HG03354 (cell line): Measurements from ENCODE around the gene LAPTM5.

ENCODE experiments used
- ATAC-seq: cut with Tn5 transposase; IDR thresholded peaks from one replicate; pipeline ENCODE4 v1.9.1; 2021; ENCODE audit warnings: mild to moderate bottlenecking; ENCODE audit not compliant: unreplicated experiment, poor library complexity, severe bottlenecking

Gene LAPTM5

DNA sequence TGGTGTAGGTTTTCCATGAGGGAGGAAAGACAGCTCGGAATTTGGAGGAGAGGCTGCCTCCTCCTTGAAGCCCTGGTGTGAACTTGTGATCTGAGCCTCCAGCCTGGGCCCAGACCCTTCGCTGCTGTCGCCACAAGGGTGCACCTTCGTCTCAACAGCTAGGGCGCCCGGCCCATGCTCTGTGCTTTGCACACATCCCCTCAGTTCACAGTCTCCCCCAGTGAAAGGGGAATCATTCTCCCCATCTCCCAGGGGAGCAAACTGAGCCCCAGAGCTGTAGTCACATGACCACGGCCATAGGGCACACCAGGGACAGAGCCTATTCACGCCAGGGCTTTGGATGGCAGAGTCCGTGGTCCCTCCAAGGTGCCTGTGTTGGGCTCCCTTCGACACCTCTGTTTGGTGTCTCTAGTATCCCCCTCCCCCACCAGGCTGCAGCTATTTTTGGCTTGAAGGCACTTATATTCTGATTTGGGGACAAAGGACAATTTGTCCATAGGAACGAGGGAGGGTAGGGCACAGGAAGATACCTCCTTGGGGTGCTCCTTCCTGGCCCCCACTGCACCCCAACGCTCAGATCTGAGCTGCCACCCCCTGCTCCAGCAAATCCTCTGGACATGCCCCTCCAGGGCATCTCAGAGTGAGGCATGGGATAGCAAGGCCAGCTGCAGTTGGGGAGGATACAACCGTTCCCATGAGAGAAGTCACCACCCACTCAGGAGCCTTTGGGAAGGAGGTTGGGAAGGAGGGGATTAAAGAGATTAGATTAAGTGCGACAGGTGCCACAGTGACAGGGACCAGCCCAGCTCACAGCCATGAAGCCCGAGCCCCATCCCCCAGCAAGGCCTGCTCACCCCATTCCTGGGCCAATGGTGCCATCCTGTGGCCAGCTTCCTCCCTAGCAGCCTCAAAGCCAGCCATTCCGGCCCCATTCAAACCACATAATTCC is 49.9 kb downstream of the LAPTM5 start:
- no peak for ATAC-seq

DNA sequence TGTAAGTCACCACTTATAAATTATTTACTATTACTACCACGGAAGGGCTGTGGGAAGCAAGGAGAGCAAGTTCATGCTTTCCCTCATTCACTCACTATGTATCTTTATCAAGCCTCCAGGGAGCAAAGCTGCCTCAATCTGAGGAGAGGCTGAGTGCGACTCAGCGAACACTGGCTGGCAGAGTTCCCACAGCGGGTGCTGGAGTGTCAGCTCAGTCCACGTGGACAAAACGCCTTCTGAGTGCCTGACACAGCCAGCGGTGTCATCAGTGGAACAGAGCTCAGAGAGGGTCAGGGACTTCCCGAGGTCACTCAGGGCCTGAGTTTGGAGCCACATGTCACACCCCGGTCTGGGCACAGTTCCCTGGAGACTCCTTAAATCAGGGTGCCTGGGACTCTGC is 51.0 kb downstream of the LAPTM5 start:
- no peak for ATAC-seq

DNA sequence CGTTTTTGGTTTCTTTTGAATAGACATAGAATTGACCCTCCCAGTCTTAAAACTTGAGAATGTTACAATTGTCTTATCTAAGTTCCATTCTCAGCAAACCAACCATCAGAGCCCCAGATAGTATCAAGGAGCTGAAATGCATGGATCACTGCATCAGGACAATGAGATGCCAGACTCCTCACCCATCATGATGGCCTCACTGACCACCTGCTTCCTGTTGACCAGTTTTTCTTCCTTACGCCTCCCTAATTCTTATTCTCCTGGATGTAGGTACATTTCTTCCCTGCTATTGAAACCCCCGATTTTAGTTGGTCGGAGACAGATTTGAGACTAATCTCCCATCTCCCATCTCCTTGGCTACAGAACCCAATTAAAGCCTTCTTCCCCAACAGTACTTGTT is 51.9 kb downstream of the LAPTM5 start:
- ATAC-seq = no peak

DNA sequence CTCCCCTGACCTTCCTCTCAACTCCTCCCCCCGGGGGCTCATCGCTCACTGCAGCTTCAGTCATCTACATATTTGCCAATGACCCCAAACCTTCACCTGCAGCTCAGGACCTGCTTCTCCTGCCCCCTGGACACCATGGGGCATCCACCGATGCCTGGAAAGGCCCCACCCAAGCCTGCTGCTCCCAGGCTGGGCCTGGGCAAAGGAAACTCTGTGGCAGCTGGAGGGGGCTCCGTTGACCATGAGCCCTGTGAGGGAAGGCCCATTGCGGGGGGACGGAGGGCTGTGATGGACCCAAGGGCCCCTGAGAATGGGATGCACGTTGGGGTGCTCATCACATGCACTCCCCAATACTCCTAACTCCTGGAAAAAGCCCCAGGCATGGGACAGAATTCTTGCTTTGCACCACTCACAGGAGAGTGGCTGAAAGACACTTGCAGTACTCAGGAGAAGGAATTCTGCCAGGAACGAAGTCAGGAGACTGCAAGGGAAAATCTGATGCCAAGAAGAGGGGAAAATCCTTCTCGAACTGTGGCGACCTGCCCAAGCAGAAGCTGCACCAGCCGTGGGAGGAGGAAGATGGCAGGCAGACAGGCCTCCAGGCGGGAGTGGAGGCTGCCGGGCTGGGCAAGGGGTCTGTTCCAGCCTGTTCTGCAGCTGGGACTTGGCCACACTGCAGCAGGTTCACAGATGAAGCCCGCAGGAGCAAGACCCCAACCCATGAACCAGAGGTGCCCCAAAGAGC is 52.6 kb downstream of the LAPTM5 start:
- no peak for ATAC-seq

DNA sequence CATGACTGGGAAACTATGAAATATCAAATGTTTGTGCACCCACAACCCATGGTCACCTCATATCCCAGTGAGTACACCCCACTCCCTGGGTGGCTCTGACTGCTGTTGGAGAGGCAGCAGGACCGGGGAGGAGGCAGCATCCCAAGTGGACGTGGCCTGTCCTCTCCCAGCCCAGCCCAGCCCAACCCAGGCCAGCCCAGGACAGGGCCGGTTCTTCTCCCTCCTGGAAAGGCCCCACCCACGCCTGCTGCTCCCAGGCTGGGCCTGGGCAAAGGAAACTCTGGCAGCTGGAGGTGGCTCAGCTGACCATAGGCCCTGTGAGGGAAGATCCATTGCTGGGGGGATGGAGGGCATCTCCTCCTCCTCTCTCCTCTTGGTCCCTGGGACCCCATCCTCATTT is 53.3 kb downstream of the LAPTM5 start:
- ATAC-seq = no peak

DNA sequence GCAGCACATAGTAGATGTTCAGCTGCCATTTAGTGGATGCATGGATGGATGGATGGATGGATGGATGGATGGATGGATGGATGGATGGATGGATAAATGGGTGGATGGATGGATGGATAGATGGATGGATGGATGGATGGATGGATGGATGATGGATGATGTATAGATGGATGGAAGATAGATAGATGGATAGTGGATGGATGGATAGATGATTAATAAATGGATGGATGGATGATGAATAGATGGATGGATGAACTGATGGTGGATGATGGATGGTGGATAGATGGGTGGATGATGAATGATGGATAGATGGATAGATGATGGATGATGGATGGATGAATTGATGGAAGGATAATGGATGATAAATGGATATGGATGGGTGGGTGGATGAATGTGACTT is 54.8 kb downstream of the LAPTM5 start:
- no peak for ATAC-seq

DNA sequence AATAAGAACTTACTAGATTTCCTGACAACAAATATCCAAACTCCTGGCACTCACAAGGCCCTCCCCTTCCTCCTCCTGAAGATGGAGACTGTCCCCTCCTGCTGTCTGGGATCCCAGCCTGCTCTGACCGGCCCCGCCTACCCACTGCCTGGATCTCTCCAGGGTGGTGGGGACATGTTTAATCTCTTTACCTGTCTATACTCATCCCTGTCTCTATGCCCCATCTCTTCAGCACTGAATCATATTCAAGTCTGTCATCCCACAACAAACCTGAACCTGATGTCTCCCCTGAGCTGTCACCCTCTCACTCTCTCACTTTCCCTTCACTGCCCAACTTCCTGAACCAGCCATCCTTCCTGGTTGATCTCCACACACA is 56.3 kb downstream of the LAPTM5 start:
- ATAC-seq = no peak

DNA sequence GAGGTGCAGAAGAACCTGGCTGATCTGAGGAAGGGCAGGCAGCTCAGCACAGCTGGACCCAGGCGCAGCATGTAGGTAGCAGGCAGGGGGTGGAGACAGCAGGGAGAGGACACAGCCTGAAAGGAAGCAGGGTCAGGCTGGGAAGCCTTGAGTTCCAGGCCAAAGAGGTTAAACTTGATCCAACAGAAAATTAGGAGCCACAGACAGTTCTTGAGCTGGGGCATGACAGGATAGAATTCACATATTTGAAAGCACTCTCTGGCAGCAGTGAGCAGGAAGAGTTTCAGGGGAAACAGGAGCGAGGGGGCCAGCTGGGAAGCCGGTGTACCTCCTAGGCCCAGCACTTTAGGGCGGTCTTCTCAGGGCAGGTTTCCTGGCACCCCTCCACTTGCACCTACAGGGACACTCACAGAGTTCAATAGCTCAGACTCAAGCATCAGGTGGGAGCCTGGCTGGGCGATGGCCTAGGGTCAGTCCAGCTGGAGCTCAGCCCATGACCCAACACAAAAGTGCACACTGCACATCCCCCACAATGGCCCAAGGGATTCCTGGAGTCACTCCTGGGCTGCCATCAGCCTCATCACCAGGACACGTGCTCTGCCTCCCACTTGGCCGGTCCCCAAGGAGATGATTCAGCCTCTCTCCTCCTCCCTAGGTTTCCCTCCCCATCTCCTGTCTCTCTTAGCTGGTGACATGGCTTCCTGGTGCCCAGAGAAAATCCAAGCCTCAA is 56.9 kb downstream of the LAPTM5 start:
- no peak for ATAC-seq

DNA sequence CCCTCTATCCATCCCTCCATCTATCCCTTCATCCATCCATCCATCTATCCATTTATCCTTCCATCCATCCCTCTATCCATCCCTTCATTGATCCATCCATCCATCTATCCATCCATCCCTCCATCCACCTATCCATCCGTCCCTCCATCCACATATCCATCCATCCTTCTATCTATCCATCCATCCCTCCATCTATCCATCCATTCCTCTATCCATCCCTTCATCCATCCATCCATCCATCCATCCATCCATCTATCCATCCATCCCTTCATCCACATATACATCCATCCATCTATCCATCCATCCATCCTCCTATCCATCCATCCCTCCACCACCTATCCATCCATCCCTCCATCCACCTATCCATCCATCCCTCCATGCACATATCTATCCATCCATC is 57.8 kb downstream of the LAPTM5 start:
- ATAC-seq = no peak

DNA sequence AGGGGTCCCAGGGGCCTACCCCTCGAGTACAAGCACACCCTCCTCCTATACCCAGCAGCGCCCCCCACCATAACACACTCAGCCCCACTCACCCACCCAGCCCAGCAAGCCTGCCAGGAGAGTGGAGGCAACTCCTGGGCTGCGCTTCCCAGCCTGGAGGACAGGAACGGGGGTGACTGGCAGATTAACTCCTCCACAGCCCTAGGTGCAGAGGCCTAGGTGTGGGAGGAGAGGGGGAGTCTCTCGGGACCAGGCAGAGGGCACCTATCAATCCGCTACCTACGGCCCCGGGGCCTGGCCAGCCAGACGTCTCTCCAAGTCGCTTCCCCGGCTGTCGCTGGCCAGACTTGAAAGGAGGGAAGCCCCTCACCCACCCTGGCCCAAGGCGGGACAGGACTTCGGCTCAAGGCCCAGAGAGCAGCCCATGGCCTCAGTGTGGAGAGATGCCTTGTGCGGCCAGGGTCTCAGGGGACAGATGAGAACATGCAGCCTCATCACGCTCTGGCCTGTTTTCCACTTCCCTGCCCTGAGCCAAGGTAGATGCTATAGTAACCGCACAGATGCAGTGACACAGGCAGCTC is 59.1 kb downstream of the LAPTM5 start:
- ATAC-seq = no peak

DNA sequence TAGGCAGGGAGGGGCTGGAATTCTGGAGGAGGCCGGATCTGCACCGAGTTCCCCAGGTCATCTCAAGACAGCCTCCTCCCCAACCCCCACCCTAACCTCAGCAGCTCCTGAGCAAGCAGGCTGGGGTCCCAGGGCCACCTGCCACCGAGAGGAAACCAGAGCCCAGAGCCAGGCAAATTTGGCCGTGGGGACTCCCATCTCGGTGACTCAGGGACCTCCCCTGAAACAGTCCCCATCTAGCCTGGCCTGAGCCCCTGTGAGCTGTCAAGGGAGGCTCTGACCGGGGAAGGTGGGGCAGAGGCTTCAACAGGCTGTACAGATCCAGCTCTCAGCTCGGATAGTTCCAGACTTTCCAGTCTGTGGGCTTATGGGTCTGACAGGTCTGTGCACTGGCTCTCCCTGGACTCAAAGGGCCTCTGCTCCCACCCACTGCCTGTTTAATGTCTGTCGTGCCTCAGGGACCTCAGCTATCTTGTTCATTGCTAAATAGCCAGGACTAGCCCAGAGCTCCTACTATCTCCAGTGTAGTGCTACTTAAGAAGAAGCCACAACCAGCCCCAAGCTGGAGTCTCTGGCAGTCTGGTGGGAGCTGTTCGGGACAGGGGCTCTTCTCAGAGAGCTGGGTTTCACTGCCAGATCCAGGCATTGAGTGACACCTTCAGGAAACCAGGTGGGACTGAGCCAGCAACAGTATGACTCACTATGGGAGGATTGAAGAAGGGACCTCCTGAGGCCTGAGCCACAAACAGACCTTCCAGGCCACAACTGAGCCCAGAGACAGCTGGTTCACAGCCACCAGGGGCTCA is 59.8 kb downstream of the LAPTM5 start:
- no peak for ATAC-seq

DNA sequence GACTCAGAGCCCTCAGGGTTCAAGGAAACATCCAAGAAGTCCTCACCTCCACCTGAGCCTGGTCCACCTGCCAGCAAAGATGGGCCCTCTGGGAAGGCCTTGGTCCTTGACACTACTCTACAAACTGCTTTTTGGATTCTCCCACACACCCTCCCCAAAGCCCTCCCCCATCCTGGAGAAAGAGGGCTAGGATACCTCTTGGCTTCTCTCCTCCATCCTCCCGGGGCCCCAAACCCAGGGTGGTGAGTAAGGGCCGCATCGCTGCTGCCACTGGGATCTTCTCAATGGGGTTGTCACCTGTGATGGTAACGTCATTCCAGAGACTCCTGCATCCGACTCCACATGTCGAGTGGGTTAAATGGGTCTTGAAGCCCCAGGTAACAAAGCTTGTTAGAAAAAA is 60.7 kb downstream of the LAPTM5 start:
- ATAC-seq = no peak

DNA sequence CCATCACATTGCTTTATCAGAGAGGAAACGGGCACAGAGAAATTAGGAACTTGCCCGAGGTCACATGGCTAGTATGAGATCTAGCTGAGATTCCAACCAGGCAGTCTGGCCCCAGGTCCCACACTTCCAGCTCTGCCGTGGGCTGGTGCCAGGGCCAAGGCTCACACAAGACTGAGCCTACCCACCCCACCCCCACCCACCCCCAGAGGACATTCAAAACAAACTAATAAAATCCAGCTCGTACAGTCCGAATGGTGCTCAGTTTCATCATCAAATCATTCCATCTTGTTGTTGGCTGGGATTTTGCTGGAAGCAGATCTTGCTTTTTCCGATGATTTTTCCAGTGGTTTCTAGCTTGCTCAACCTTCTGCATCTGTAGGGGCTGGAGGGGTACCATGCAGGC is 62.1 kb downstream of the LAPTM5 start:
- no peak for ATAC-seq

DNA sequence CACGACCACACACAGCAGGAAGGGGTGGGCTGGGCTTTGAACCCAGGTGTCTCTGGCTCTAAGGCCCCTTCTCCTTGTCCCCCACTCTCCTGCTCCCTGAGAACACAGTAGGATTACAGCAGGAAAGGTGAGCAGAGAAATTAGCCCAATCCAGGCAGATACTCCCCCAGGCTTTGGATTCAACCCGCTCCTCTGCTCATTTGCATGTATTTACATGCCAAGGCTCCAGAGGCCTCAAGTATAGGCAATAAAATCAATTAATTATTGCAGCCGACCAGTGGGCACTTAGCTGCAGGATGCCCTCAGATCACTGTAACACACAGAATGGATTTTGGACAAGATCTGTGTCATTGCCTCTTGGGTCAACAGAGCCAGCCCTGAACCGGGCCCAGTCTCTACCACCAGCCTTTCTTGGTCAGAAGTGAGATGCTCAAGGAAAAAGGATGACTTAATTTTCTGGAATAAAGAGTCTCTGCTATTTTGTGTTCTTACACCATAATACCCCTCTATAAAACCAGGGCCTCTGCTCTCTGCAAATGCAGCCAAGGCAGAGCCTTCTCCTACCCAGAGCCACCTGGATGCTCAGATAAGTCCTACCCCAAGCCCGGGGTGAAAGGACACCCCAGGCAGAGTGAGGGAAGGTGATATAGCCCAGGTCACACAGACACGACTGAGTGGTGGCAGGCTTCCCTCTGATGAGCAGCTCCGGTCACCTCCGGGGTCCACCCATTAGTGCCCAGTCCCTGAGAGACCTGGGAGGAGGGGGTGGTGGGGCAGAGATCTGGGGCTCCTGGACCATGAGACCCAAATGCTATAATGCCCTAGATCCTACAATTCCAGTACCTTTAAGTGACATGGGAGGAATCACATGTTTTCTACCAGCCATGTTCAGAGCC is 63.0 kb downstream of the LAPTM5 start:
- ATAC-seq = no peak

DNA sequence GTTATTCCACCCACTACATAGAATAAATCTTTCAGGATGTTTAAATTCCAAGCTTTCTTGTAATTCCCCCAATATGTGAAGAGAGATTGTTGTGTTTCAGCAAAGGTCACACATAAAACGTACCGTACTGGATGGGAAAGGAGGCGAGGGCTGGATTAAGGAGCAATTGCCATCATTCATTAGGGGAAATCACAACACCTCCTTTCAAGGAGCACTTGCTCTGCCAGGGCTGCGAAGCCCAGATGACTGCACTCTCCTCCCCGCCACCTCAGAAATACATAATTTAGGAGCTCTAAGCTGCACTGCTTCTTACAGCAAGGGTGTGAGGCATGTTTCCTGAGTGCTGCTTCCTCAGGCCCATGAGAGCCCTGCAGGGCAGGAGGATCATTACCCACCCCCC is 63.8 kb downstream of the LAPTM5 start:
- ATAC-seq = no peak

DNA sequence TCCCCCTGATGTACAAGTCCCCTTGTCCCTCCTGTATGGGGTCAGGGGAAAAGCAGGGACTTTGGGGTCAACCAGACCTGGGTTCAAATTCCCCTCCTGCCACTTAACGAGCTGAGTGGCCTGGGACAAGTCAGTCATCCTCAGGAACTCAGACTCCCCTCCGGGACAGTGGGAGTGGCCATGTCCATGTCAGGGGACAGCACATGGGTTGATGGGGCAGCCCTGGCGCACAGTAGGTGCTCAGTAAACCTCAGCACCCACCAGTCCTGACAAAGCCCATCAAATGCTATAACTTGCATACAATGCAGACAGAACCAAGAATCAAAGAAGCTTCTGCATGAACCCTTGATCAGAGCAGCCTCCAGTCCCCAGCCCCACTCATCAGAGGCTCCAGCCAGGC is 64.2 kb downstream of the LAPTM5 start:
- no peak for ATAC-seq

DNA sequence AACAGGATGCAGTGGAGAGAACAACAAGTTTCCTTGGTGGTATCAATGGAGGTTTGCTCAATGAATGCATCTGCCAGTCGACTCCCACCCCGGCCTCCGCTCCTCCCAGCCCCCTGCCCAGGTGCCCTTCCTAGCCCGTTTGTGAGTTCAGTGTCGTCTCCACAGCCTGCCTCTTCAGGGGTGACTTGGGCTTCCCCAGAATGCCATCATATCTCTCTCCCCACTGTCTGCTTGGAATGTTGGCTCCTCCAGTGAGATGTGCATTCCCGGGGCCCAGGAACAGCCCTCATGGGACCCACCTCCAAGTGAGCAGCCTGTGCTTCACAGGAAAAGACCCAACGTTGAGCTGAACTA is 64.6 kb downstream of the LAPTM5 start:
- no peak for ATAC-seq

DNA sequence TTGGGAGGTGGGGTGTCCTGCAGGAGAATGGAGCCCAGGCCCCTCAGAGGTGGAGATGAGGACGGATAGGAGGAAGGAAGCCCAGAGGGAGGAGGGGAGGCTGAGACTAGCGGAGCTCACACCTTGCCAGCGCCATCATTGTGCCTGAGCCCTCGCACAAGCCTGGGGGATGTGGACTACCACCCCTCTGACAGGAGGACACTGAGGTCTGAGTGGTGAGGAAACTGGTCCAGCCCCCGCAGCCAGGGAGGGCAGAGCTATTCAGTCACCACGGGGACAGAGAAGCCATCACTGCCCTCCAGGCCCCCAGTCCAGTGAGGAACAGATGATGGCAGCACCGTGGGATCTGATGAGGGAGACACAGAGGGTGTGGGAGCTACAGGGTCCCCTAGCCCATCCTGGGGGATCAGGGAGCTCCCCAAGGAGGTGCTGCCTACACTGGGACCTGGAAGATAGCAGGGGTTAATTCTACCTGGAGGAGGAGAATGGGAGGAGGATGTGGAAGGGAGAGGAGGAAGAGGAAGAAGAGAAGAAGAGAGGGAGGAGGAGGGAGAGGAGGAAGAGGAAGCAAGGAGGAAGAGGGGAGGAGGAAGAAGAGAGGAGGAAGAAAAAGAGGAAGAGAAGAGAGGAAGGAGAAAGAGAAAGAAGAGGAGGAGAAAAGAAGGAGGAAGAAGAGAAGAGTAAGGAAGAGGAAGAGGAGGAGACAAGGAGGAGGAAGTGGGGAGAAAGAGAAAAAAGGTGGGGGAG is 65.2 kb downstream of the LAPTM5 start:
- no peak for ATAC-seq
